GM21576 (cell line): ENCODE measurements around the gene CFAP73.
"Not testable (repeated sequence)": the region's sequence is repeated elsewhere in the genome, so short reads cannot be mapped to it uniquely, and the experiment has no call there.

Experiments used
- ATAC-seq: cut with Tn5 transposase; IDR thresholded peaks from one replicate; pipeline ENCODE4 v1.9.1; 2021; ENCODE audit warnings: mild to moderate bottlenecking, moderate library complexity; ENCODE audit not compliant: unreplicated experiment

The CFAP73 gene

GRCh38 chr12:113185180-113186032 lies 35.9 kb downstream of the CFAP73 start, which contains the start of the genes DDX54 and RITA1:
DDX54 (minus strand) TSS chr12:113185478; CDS start chr12:113185451, 27 bp downstream.
RITA1 (plus strand) TSS chr12:113185721; CDS start chr12:113186747, 1,026 bp downstream.
- ATAC-seq: peak; percentile 43

DNA sequence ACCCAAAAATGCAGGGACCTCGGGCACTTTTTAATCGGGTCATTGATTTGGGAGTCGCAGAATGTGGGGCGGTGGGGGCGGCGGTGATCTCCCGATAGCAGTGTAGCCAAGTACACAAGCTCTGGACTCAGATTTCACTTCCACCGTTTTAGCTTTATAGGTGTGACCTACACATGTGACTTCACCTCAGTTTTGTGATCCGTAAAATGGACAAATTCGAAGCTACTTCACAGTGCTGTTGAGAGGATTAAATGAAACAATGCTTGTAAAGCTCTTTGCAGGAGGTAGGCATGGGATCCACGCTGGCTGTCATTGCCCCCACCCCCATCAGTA lies 36.5 kb downstream of the CFAP73 start:
- ATAC-seq: no peak

- ATAC-seq: no peak
These were observed 37.3 kb downstream of the CFAP73 start for GRCh38 chr12:113186666-113187325.

DNA sequence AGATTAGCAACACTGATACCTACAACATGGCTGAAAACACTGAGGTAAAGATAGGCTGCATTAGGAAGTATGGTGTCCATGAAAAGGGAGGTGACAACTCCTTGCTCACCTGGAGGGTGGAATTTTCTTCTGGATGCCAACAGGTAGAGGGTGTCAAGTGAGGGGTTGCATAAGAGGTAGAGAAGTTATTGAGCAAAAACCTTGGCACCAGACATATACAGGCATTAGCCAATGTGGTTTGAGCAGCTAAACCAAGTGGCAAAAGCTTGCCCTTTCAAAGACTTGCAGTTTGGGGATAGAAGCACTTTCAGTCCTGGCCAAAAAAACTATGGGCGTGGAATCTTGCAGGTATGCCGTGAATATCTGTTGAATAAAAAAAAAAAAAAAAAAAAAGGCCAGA lies 39.8 kb downstream of the CFAP73 start:
- ATAC-seq: no peak

DNA sequence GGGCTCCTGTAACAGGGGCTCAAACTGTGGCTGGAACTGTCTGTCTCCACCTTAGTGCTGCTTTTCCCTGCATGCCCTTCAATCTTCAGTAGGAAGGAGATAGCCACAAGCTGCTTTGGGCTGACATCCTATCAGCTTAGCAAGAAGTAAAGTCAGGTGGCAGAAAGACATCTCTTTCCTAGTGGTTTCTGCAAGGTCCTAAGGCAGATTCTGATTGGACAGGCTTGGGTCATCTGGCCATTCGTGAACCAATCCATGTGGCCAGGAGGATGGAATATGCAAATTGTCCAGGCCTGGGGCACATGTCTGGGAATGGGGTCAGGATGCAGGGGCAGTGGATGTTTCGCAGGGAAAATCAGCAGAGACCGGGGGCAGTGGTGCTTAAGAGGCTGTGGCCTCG lies 41.2 kb downstream of the CFAP73 start:
- no peak for ATAC-seq

DNA sequence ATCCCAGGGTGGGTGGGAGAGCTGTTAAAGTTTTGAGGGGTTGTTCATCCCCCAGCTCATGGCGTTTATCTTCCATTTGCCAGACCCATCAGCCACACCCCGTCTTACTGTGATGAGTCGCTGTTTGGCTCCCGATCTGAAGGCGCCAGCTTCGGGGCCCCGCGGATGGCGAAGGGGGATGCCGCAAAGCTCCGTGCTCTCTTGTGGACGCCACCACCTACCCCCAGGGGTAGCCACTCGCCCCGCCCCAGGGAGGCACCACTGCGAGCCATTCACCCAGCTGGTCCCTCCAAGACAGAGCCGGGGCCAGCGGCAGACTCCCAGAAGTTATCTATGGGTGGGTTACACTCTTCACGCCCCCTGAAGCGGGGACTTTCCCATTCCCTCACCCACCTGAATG lies 41.7 kb downstream of the CFAP73 start:
- ATAC-seq: no peak

- no peak for ATAC-seq
These were observed 45.5 kb downstream of the CFAP73 start for GRCh38 chr12:113194971-113195391.

- no peak for ATAC-seq
These were observed 46.1 kb downstream of the CFAP73 start for GRCh38 chr12:113195598-113195997.

- no peak for ATAC-seq
These were observed 47.1 kb downstream of the CFAP73 start for GRCh38 chr12:113196582-113196981.

GRCh38 chr12:113196990-113197389 lies 47.5 kb downstream of the CFAP73 start:
- peak; percentile 60 for ATAC-seq

GRCh38 chr12:113197518-113198077 lies 48.1 kb downstream of the CFAP73 start:
- no peak for ATAC-seq

DNA sequence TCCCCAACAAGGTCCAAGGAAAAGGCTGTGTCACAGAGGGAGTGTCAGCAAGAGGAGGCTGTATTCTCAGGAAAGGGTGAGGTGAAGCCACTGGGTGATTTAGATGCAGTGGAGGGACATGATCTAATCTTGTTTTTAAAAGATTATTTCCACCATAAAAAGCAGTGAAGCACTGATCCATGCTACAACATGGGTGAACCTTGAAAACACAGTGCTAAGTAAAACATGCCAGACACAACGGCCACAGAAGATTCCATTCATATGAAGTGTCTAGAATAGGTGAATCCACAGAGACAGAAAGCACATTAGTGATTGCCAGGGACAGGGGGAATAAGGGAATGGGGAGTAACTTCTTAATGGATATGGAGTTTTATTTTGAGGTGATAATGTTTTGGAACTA lies 48.8 kb downstream of the CFAP73 start:
- ATAC-seq: no peak

GRCh38 chr12:113200021-113200797 lies 50.7 kb downstream of the CFAP73 start:
- ATAC-seq: no peak

DNA sequence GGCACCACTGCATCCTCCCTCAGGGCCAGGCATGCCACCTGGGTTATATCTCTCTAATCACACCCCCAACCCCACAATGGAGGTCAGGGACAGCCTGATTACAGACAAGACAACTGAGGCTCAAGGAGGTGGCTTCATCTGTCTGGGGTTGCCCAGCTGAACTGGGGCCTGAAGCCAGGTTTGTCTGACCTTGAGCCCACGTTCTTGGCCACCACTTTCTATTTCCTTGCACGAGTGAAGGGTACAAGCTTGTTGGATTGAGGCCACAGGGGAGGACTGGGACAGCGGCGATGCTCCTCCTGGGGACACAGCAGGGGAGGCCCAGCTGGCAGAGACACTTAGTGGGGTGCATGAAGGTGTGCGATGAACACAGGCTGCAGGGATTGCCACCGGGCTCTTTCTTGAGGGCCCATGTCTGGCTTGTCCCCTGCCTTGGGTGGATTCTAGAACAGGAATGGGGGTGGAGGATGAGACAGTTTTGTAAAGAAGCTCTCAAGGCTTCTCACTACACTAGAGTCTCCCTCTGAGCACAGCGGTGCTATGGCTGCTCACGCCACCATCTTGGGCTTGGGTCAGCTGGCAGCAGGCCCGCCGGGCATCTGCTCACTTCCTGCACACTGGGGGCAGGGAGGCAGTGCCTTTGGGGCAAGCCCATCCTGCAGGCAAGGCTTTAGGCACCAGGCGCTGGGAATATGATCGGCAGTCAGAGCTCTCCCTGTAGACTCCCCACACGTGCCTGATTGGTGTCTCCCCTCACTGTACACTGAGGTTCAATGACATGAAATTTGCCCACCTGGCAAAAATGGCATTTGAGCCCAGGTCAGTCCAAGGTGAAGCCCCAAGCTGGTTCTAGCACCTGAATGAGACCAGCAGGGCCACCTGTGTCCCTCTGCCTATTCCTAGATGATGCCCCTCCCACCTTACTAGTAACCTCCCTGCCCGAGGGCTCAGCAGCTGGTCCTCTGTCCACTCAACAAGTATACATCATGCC lies 52.0 kb downstream of the CFAP73 start:
- ATAC-seq: no peak

DNA sequence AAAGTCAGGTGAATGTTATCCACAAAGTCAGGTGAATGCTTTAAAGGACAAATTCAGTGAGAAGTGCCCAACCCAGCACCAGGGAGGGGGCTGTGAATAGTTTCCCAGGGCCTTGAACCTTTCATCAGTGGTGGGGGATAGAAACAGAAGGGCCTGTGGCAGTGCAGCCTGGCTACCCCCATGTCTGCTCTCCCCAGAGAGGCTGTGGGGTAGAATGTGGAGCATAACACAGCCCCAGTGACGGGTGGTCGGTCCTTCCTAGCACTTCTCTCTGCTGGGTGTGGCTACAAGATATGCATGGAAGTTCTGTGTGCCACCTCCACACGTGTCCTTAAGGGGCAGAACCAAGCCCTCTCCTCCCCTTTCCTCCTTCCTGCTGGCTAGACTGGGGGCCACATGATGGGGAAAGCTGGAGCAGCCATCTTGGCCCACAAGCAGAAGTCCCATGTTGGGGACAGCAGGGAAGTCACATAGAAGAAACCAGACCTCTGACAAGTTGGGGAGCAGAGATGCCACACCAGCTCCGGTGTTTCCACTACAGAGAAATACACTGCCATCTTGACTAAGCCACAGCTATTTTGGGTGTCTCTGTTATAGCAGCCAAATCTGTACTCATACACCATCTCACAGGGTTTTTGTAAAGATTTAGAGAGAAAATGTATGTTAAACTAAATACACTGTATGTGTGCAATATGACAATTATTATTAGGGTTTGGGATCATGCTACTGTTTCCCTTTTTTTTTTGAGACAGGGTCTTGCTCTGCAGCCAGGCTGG lies 53.0 kb downstream of the CFAP73 start:
- no peak for ATAC-seq

- no peak for ATAC-seq
These were observed 54.6 kb downstream of the CFAP73 start for GRCh38 chr12:113203852-113204760.

DNA sequence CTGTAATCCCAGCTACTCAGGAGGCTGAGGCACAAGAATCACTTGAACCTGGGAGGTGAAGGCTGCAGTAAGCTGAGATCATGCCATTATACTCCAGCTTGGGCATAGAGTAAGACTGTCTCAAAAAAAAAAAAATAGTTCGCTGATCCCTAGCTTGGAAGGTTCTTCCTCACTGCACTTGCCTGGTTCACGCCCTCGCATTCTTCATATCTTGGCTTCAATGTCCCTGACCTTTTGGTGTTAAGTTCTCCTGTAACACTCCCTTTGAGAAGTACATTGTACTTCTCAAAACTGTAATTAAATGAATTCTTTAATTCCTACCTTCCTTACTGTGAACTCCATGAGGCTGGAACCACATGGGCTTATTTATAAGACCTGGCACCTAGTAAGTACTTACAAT lies 55.3 kb downstream of the CFAP73 start:
- ATAC-seq: no peak

DNA sequence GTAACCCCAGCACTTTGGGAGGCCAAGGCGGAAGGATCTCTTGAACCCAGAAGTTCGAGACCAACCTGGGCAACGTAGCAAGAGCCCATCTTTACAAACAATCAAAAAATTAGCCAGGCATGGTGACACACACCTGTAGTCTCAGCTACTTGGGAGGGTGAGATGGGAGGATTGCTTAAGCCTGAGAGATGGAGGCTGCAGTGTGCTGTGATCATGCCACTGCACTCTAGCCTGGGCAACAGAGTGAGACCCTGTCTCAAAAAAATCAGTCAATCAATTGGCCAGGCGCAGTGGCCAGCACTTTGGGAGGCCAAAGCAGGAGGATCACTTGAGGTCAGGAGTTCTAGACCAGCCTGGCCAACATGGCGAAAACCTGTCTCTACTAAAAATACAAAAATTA lies 57.3 kb downstream of the CFAP73 start:
- ATAC-seq: not testable (repeated sequence)
